H1 (cell line): ENCODE measurements around the gene CDK5RAP3. TPM values are rescaled to one million over a fixed set of nuclear protein-coding genes. Genes with fewer than 3 reads are reported as not detected.

ENCODE experiments used
- CBX8 ChIP-seq: fragments of 300-800, 300-1000 bp; sonication (generic); IDR thresholded peaks from 2 replicates; pipeline ENCODE4 v1.7.1; 2016; ENCODE audit warnings: low read depth, low read length, borderline replicate concordance
- CHD2 ChIP-seq: IDR thresholded peaks from 2 replicates; pipeline ENCODE4 v1.6.1; 2012; ENCODE audit warnings: low read length, improper control_type of control experiment
- CHD7 ChIP-seq: fragments of 300-600 bp; sonication (generic); IDR thresholded peaks from 2 replicates; pipeline ENCODE4 v1.7.1; 2012; ENCODE audit warnings: low read length, moderate library complexity, mild to moderate bottlenecking, inconsistent platforms; ENCODE audit not compliant: insufficient replicate concordance
- E2F6 ChIP-seq: IDR thresholded peaks from 2 replicates; pipeline ENCODE4 v1.6.1; 2012; ENCODE audit warnings: inconsistent platforms
- MAX ChIP-seq: IDR thresholded peaks from 2 replicates; pipeline ENCODE4 v1.6.1; 2012; ENCODE audit warnings: inconsistent platforms
- PHF8 ChIP-seq: fragments of 200-600 bp; sonication (generic); conservative IDR thresholded peaks from 2 replicates; pipeline ENCODE4 v1.7.1; 2012; ENCODE audit warnings: low read depth, mild to moderate bottlenecking, inconsistent platforms, low read length, moderate library complexity
- RXRA ChIP-seq: IDR thresholded peaks from 2 replicates; pipeline ENCODE4 v1.6.1; 2011; ENCODE audit warnings: low read depth, mild to moderate bottlenecking, low read length, moderate library complexity; ENCODE audit not compliant: insufficient read depth
- SIN3A ChIP-seq, 2 experiments: IDR thresholded peaks in 1 of 2; conservative IDR thresholded peaks in 1 of 2; 2 replicates each; pipeline ENCODE4 v1.6.1; 2011 to 2012; ENCODE audit warnings: low read length in 2 of 2, improper control_type of control experiment in 1 of 2, low read depth in 1 of 2, mild to moderate bottlenecking in 1 of 2
- SP1 ChIP-seq: IDR thresholded peaks from 2 replicates; pipeline ENCODE4 v1.6.1; 2011; ENCODE audit warnings: low read depth, low read length
- SUZ12 ChIP-seq: fragments of 200-600 bp; sonication (generic); IDR thresholded peaks from 2 replicates; pipeline ENCODE4 v1.6.1; 2012; ENCODE audit warnings: mild to moderate bottlenecking, inconsistent platforms, low read length, moderate library complexity, mixed read lengths
- polyA plus RNA-seq, 7 experiments: library from polyadenylated mRNA; depleted of rRNA in 3 of 7; stranded (reverse) in 5 of 7; unstranded in 2 of 7; fragments of >200 nt in 5 of 7; fragments of 200-250 nt in 2 of 7; gene quantifications; 1 replicate in 5 of 7; 2 replicates in 1 of 7; 4 replicates in 1 of 7; pipeline versions ENCODE4 v1.2.1 to v1.2.3, GENCODE V29; 2011 to 2013; ENCODE audit warnings: missing spikeins in 2 of 7, mixed read lengths in 2 of 7
- total RNA-seq: library from RNA; stranded (reverse); fragmentation: NEBNext Ultra II Directional; extraction: Animal tissue kit (Norgen Biotek cat#: 25700); gene quantifications from 2 replicates; pipeline ENCODE4 v1.2.1, GENCODE V29; 2021

CDK5RAP3 gene
- total and polyA plus RNA-seq, 2 of the 8 experiments (the other 6 are each of a cell fraction or from before 2014, with no cell fraction given), result 88.2 to 93.2 TPM

DNA sequence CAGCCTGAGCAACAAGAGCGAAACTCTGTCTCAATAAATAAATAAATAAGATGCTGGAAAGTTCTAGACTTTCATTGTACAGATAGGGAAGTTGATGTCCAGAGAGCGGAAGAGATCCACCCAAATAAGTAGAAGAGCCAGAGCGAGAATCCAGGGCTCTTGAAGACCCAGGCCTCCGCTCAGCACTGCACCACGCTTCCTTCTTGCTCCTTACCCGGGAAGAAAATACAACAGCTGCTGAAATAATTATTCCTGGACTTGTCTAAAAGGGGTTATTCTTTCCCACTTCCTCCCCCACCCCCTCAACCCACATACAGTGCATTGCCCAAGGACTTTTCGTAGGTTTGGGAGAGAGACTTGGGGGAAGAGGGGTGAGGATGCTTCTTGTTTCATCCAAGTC is 26.7 kb downstream of the CDK5RAP3 start (continued):
- TF ChIP-seq CHD7, result no peak
- no peak for TF ChIP-seq SIN3A (conservative IDR thresholded peaks at IDR 0.05 in 1 of 2, IDR thresholded peaks at IDR 0.05 in 1 of 2; ENCODE audit: low read depth in 1 of 2, low read length in 2 of 2)
- no peak for TF ChIP-seq RXRA
- no peak for TF ChIP-seq MAX
- no peak for TF ChIP-seq SUZ12
- no peak for TF ChIP-seq E2F6
- TF ChIP-seq PHF8, result no peak
- TF ChIP-seq SP1, result no peak
- TF ChIP-seq CBX8, result no peak
- no peak for TF ChIP-seq CHD2
